Suprapubic skin (tissue), 3 donors: ENCODE data around the gene CAPZB.

Experiments used
- POLR2A ChIP-seq, 2 donors: fragments of 450-650 bp; IDR thresholded peaks; one replicate each; pipeline ENCODE4 v1.6.1; 2017; ENCODE audit warnings: antibody characterized with exemption in 2 of 2, mild to moderate bottlenecking in 2 of 2, moderate library complexity in 2 of 2
- TF ChIP-seq, protein P1 (sequence below), 2 donors: fragments of 200-600 bp in 1 of 2; fragments of 450-650 bp in 1 of 2; sonication (generic) in 1 of 2; IDR thresholded peaks; one replicate each; pipeline ENCODE4 v1.5.1; 2016 to 2019; ENCODE audit warnings: antibody characterized with exemption in 2 of 2, mild to moderate bottlenecking in 1 of 2, moderate library complexity in 1 of 2

DNA sequence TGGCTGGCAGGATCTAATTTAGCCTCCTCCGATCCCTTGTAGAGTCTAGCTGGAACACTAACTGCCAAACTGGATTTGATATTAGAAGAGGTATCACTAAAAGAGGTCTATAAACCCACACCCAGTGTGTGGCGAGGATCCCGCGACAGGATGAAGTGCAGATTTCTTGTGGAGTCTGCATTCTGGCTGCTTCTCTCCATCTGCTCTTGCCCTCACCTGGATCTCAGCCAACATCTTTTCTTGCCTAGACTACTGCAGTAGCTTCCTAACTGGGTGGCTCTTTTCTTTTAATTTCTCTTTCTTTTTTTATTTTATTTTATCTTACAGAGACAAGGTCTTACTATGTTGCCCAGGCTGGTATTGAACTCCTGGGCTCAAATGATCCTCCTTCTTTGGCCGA, 48.9 kb upstream of the CAPZB start:
- TF ChIP-seq POLR2A (IDR thresholded peaks at IDR 0.05) = no peak
- TF ChIP-seq, protein P1, sequence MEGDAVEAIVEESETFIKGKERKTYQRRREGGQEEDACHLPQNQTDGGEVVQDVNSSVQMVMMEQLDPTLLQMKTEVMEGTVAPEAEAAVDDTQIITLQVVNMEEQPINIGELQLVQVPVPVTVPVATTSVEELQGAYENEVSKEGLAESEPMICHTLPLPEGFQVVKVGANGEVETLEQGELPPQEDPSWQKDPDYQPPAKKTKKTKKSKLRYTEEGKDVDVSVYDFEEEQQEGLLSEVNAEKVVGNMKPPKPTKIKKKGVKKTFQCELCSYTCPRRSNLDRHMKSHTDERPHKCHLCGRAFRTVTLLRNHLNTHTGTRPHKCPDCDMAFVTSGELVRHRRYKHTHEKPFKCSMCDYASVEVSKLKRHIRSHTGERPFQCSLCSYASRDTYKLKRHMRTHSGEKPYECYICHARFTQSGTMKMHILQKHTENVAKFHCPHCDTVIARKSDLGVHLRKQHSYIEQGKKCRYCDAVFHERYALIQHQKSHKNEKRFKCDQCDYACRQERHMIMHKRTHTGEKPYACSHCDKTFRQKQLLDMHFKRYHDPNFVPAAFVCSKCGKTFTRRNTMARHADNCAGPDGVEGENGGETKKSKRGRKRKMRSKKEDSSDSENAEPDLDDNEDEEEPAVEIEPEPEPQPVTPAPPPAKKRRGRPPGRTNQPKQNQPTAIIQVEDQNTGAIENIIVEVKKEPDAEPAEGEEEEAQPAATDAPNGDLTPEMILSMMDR (IDR thresholded peaks at IDR 0.05) = no peak
